Esophagus muscularis mucosa (tissue), 4 donors: ENCODE results near the gene CIAO2A. TPM values are rescaled to one million over a fixed set of nuclear protein-coding genes. Genes with fewer than 3 reads are reported as not detected.
"Not testable (repeated sequence)": the region's sequence is repeated elsewhere in the genome, so short reads cannot be mapped to it uniquely, and the experiment has no call there.

Experiments used
- DNase-seq: peaks from one replicate; pipeline ENCODE4 v3.0.0-alpha.2; 2017; ENCODE audit errors: extremely low spot score
- H3K27ac ChIP-seq, 4 donors: fragments of 200-600 bp; sonication (generic); replicated peaks in 1 of 4; 1 replicate in 3 of 4; 2 replicates in 1 of 4; pipeline ENCODE4 v1.5.1; 2016 to 2019; ENCODE audit warnings: mild to moderate bottlenecking in 1 of 4
- H3K27me3 ChIP-seq, 4 donors: fragments of 200-600 bp; sonication (generic); one replicate each; pipeline versions ENCODE4 v1.5.1 to v1.6.0; 2016 to 2019
- H3K36me3 ChIP-seq, 4 donors: fragments of 200-600 bp; sonication (generic); one replicate each; pipeline ENCODE4 v1.5.1; 2016 to 2019
- H3K4me1 ChIP-seq, 4 donors: fragments of 200-600 bp; sonication (generic); one replicate each; pipeline ENCODE4 v1.5.1; 2016 to 2019
- H3K4me3 ChIP-seq, 4 donors: fragments of 200-600 bp; sonication (generic); 1 replicate in 2 of 4; 2 replicates in 2 of 4; pipeline ENCODE4 v1.5.1; 2016 to 2019; ENCODE audit warnings: mild to moderate bottlenecking in 4 of 4, moderate library complexity in 1 of 4
- H3K9me3 ChIP-seq, 4 donors: fragments of 200-600 bp; sonication (generic); 1 replicate in 3 of 4; 2 replicates in 1 of 4; pipeline ENCODE4 v1.5.1; 2016 to 2019
- CTCF ChIP-seq, 3 experiments: fragments of 200-600 bp in 2 of 3; fragments of 450-650 bp in 1 of 3; sonication (generic) in 2 of 3; IDR thresholded peaks; one replicate each; pipeline ENCODE4 v1.5.1; 2017 to 2019; ENCODE audit warnings: antibody characterized with exemption in 3 of 3, mild to moderate bottlenecking in 2 of 3, moderate library complexity in 1 of 3
- EP300 ChIP-seq: sonication (generic); formaldehyde crosslinking; IDR thresholded peaks from one replicate; pipeline ENCODE4 v1.6.1; 2017; ENCODE audit warnings: antibody characterized with exemption
- POLR2A ChIP-seq: fragments of 450-650 bp; IDR thresholded peaks from one replicate; pipeline ENCODE4 v1.6.1; 2017; ENCODE audit warnings: antibody characterized with exemption, moderate library complexity, mild to moderate bottlenecking, low read depth
- POLR2AphosphoS5 ChIP-seq, 2 donors: sonication (generic); formaldehyde crosslinking; IDR thresholded peaks; one replicate each; pipeline ENCODE4 v1.6.1; 2017; ENCODE audit warnings: antibody characterized with exemption in 2 of 2
- WGBS: methylation state at CpG from one replicate; pipeline ENCODE4 v1.1.5; 2018; 5-methylcytosine and 5-hydroxymethylcytosine counted together
- intact Hi-C: fragments of 100-400 bp; cut with DNase I; formaldehyde crosslinking; loops from one replicate; pipeline ENCODE4 v1.15.1; 2023
- total RNA-seq, 4 donors: library from RNA; depleted of rRNA; stranded (reverse); fragments of >200 nt; gene quantifications; one replicate each; pipeline versions ENCODE4 v1.1.0 to v1.2.1, GENCODE V29; 2016

The CIAO2A gene
- total RNA-seq, 4 donors from 2014 or later, result 15.3 to 24.4 (median 20.4) TPM

DNA sequence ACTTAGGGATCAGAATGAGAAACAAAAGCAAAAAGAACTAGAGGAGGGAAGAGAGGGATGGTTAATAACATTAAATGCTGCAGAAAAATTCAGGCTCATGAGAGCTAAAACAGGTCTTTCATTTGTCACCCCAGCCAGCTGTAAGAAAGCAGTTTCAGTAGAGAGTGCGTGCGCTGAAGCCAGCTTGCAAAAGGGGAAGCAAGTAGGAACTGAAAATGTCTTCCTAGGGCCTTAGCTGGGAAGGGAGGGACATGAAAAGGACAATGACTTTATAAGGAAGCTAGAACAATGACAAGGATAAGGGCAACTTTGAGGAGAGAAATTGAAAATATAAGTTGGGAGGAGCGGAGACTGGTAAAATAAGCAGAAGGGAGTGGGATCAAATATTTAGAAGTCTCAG is 3.1 kb downstream of the CIAO2A start:
- Histone ChIP-seq H3K4me3 (no peak overlapping the region), H3K27ac (peak overlapping the region in 1 of 4 donors; percentile 43), H3K9me3 (no peaks in the 10 kb centered on the region), H3K4me1 (peaks cover 34 to 43% (median 40%) of the 10 kb centered on the region in 4 donors), H3K36me3 (peaks cover 0 to 31% (median 21%) of the 10 kb centered on the region in 4 donors), H3K27me3 (no peaks in the 10 kb centered on the region)
- TF ChIP-seq EP300 (no peak), POLR2AphosphoS5 (IDR thresholded peaks at IDR 0.05) (no peak), CTCF (IDR thresholded peaks at IDR 0.05) (no peak), POLR2A (no peak)
- intact Hi-C loops, result no loop called here
- DNase-seq, result no peak
- WGBS, result 92% methylated on average over 3 of the region's 3 CpGs

DNA sequence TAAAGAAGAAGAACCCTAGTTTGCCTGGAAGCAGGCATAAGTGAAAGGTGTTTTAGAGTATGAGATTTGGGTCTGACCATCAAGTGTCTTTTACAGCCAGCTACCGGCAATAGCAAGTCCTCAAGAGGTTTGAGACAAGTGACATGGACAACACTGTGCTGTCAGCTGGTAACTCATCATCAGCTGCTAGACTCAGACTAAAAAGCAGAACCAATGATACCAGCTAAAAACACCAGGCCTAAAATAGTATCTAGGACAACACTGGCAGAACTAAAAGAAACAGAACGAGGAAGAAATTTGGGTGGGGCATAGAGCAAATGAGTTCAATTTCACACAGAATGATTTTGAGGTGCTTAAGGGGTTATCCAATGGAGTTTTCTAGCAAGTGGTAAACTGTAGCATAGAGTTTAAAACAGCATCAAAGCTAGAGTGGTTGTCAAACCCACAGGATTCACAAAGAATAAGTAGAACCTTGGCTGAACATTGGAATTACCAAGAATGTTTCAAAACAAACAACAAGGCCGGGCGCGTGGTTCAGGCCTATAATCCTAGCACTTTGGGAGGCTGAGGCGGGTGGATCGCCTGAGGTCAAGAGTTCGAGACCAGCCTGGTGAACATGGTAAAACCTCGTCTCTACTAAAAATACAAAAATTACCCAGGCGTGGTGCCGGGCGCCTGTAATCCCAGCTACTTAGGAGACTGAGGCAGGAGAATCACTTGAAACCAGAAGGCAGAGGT is 3.9 kb downstream of the CIAO2A start:
- H3K4me1 ChIP-seq, result peaks cover 26 to 35% (median 32%) of the 10 kb centered on the region in 4 donors
- H3K9me3 ChIP-seq, result no peaks in the 10 kb centered on the region
- no peak for DNase-seq
- peak overlapping the region in 1 of 4 donors; percentile 43 for H3K27ac ChIP-seq
- peaks cover 0 to 39% (median 29%) of the 10 kb centered on the region in 4 donors for H3K36me3 ChIP-seq
- intact Hi-C loops, result no loop called here
- no peaks in the 10 kb centered on the region for H3K27me3 ChIP-seq
- H3K4me3 ChIP-seq, result no peak overlapping the region
- WGBS, result 90% methylated on average over 12 of the region's 12 CpGs
- TF ChIP-seq CTCF (IDR thresholded peaks at IDR 0.05) (no peak), POLR2A (no peak), EP300 (no peak), POLR2AphosphoS5 (IDR thresholded peaks at IDR 0.05) (no peak)

DNA sequence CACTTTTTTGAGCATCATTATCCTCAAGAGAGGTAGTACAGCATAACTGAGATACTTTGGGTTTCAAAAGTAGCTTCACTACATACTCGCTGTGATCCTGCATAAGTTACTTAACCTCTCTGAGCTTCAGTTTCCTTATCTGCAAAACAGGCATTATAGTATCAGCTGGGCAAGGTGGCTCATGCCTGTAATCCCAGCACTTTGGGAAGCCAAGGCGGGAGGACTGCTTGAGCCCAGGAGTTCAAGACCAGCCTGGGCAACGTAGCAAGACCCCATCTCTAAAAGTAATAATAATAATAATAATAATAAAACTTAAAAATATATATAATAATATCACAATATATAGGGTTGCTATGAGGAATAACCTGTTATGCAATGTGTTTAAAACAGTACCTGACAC is 10.9 kb downstream of the CIAO2A start:
- no peaks in the 10 kb centered on the region for H3K27me3 ChIP-seq
- no peak overlapping the region for H3K4me3 ChIP-seq
- TF ChIP-seq POLR2AphosphoS5 (IDR thresholded peaks at IDR 0.05) (no peak), POLR2A (no peak), EP300 (no peak), CTCF (IDR thresholded peaks at IDR 0.05) (no peak)
- WGBS, result 67% methylated on average over 3 of the region's 3 CpGs
- no peaks in the 10 kb centered on the region for H3K4me1 ChIP-seq
- H3K27ac ChIP-seq, result no peak overlapping the region
- peaks cover 12 to 84% (median 61%) of the 10 kb centered on the region in 4 donors for H3K36me3 ChIP-seq
- intact Hi-C loops, result no loop called here
- no peaks in the 10 kb centered on the region for H3K9me3 ChIP-seq
- DNase-seq, result no peak

DNA sequence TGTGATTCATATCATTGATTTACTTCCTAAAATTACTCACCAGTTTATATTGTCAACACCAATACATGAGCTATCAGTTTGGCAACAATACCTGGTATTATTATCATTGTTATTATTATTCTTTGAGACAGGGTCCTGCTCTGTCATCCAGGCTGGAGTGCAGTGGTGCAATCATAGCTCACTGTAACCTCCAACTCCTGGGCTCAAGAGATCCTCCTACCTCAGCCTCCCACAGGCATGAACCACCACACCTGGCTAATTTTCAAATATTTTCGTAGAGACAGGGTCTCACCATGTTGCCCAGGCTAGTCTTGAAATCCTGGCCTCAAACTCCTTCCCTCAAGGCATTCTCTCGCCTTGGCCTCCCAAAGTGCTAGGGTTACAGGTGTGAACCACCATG is 20.1 kb downstream of the CIAO2A start:
- H3K4me3 ChIP-seq, intact Hi-C loops, H3K27me3 ChIP-seq, H3K9me3 ChIP-seq, DNase-seq, H3K27ac ChIP-seq: not testable (repeated sequence)
- Histone ChIP-seq H3K4me1 (peaks cover 13 to 22% (median 19%) of the 10 kb centered on the region in 4 donors), H3K36me3 (peaks cover 0 to 39% (median 19%) of the 10 kb centered on the region in 4 donors)
- WGBS, result 98% methylated on average over 2 of the region's 2 CpGs

DNA sequence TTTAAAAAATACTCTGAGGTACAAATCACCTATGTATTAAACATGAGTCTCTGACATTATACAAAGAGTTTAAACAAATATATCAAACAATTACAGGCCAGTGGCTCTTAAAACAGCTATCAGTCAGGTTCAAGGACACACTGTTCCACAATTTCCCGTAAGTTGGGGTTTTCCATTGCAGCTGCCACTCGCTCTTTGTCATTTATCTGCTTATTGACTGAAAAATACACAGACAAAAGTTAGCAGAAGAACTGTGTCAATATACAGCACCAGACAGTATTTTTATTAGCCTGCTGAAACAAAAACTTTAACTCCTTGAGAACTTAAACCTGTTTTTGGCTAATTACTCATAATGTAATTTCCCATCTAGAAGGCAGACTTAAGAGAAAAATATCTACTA is 20.8 kb downstream of the CIAO2A start:
- peaks cover 13 to 23% (median 21%) of the 10 kb centered on the region in 4 donors for H3K4me1 ChIP-seq
- H3K36me3 ChIP-seq, result peaks cover 0 to 39% (median 19%) of the 10 kb centered on the region in 4 donors
- H3K9me3 ChIP-seq, result no peaks in the 10 kb centered on the region
- intact Hi-C loops, result no loop called here
- no peak for TF ChIP-seq CTCF (IDR thresholded peaks at IDR 0.05)
- TF ChIP-seq POLR2AphosphoS5 (IDR thresholded peaks at IDR 0.05), result no peak
- TF ChIP-seq POLR2A, result no peak
- TF ChIP-seq EP300, result no peak
- H3K27me3 ChIP-seq, result no peaks in the 10 kb centered on the region
- no peak for DNase-seq
- H3K27ac ChIP-seq, result no peak overlapping the region
- no peak overlapping the region for H3K4me3 ChIP-seq
- WGBS, result 100% methylated on average over 2 of the region's 2 CpGs
